Measurements from ENCODE around the gene LFNG.

LFNG gene

DNA sequence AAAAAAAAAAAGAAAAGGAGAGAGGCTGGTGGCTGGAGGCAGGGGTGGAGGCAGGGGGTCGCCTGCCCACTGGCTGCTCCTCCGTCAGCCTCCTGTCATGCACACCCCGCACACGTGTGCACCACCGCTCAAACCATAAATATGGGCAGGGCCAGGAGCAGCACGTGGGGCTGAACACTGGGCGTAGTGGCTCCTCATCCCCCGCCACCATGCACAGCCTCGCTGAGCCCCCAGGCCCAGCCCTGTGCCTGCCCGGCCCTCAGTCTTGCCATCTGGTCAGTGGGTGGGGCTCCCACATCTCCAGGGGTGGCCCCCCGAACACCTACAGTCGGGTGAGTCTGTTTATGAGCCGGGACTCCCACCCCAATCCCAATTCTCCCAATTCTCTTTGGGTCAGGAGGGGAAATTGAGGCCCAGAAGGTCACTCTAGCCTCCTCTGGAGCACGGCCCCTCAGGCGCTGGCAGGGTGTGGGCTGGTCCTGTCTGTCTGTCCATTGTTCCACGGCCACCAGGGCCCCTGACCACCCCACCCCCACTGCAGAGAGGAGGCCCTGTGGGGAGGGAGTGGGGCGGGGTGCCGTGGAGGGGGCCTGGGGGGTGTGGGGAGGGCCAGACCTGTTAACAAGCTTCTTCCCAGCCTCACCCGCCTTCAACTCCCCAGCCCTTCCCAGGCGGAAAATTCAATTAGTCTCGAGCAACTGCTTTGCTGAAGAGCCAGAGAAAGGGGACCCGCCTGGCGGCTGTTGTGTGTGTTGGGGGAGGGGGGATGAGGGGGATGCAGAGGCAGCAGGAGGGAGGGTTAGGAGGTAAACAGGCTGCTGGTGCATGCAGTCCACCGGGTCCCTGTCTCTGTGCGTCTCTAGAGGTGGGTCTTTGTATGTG is 23.9 kb upstream of the LFNG start:
- TF ChIP-seq POLR2AphosphoS5 (IDR thresholded peaks at IDR 0.05; ENCODE audit: low read depth, low read length) (no peak), SIN3A (IDR thresholded peaks at IDR 0.05; ENCODE audit: borderline replicate concordance, insufficient read depth, low read length) (no peak), TAF1 (IDR thresholded peaks at IDR 0.05; ENCODE audit: borderline replicate concordance, insufficient read depth, low read length) (no peak)
- TF ChIP-seq, protein P1, sequence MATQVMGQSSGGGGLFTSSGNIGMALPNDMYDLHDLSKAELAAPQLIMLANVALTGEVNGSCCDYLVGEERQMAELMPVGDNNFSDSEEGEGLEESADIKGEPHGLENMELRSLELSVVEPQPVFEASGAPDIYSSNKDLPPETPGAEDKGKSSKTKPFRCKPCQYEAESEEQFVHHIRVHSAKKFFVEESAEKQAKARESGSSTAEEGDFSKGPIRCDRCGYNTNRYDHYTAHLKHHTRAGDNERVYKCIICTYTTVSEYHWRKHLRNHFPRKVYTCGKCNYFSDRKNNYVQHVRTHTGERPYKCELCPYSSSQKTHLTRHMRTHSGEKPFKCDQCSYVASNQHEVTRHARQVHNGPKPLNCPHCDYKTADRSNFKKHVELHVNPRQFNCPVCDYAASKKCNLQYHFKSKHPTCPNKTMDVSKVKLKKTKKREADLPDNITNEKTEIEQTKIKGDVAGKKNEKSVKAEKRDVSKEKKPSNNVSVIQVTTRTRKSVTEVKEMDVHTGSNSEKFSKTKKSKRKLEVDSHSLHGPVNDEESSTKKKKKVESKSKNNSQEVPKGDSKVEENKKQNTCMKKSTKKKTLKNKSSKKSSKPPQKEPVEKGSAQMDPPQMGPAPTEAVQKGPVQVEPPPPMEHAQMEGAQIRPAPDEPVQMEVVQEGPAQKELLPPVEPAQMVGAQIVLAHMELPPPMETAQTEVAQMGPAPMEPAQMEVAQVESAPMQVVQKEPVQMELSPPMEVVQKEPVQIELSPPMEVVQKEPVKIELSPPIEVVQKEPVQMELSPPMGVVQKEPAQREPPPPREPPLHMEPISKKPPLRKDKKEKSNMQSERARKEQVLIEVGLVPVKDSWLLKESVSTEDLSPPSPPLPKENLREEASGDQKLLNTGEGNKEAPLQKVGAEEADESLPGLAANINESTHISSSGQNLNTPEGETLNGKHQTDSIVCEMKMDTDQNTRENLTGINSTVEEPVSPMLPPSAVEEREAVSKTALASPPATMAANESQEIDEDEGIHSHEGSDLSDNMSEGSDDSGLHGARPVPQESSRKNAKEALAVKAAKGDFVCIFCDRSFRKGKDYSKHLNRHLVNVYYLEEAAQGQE (IDR thresholded peaks at IDR 0.05; ENCODE audit: insufficient read depth in 1 of 2, low read depth in 2 of 2, low read length in 2 of 2), result no peak

DNA sequence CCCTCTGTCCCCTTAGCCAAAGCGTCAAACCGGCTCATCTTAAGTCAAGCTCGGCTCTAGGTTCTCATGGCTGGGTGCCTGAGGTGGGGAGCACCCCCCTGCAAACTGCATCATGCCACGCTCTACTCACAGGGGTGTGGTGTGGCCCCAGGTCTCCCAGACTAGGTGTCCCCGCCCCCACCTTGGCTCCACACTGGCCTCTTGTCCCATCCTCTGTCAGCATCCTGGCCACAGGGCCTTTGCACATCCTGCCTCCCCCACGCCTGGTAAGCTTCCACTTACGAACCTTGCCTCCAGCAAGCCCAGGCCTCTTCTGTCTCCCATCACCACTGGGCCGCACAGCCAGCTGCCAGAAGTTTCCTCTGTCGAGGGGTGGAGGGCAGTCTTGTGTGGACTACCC is 23.2 kb upstream of the LFNG start:
- TF ChIP-seq TAF1 (IDR thresholded peaks at IDR 0.05; ENCODE audit: borderline replicate concordance, insufficient read depth, low read length), result no peak
- TF ChIP-seq SIN3A (IDR thresholded peaks at IDR 0.05; ENCODE audit: borderline replicate concordance, insufficient read depth, low read length), result no peak
- TF ChIP-seq POLR2AphosphoS5 (IDR thresholded peaks at IDR 0.05; ENCODE audit: low read depth, low read length), result no peak
- no peak for TF ChIP-seq FOXP2 (optimal IDR thresholded peaks at IDR 0.05; ENCODE audit: borderline replicate concordance, extremely low read depth, extremely low read length, insufficient read depth)
- TF ChIP-seq, protein P1 (IDR thresholded peaks at IDR 0.05; ENCODE audit: insufficient read depth in 1 of 2, low read depth in 2 of 2, low read length in 2 of 2), result no peak

DNA sequence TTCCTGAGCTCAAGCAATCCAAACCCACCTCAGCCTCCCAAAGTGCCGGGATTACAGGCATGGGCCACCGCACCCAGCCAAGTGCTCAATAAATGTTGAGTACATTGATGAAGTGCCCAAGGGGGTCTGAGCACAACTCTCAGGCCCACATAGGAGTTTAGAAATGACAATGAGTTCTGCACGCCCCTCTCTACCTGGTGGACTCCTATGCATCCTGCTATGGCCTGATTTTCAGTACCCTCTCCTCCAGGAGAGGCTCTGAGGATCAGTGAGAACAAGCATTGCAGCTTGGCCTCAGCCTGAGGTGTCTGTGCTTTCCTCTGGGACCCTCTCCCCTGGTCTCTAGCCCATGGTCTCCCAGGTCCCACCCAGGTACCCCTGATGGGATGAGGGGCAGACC is 22.5 kb upstream of the LFNG start:
- TF ChIP-seq POLR2AphosphoS5 (IDR thresholded peaks at IDR 0.05; ENCODE audit: low read depth, low read length), result no peak
- TF ChIP-seq SIN3A (IDR thresholded peaks at IDR 0.05; ENCODE audit: borderline replicate concordance, insufficient read depth, low read length), result no peak
- TF ChIP-seq FOXP2 (optimal IDR thresholded peaks at IDR 0.05; ENCODE audit: borderline replicate concordance, extremely low read depth, extremely low read length, insufficient read depth), result no peak
- TF ChIP-seq, protein P1 (IDR thresholded peaks at IDR 0.05; ENCODE audit: insufficient read depth in 1 of 2, low read depth in 2 of 2, low read length in 2 of 2), result no peak
- TF ChIP-seq TAF1 (IDR thresholded peaks at IDR 0.05; ENCODE audit: borderline replicate concordance, insufficient read depth, low read length), result no peak

DNA sequence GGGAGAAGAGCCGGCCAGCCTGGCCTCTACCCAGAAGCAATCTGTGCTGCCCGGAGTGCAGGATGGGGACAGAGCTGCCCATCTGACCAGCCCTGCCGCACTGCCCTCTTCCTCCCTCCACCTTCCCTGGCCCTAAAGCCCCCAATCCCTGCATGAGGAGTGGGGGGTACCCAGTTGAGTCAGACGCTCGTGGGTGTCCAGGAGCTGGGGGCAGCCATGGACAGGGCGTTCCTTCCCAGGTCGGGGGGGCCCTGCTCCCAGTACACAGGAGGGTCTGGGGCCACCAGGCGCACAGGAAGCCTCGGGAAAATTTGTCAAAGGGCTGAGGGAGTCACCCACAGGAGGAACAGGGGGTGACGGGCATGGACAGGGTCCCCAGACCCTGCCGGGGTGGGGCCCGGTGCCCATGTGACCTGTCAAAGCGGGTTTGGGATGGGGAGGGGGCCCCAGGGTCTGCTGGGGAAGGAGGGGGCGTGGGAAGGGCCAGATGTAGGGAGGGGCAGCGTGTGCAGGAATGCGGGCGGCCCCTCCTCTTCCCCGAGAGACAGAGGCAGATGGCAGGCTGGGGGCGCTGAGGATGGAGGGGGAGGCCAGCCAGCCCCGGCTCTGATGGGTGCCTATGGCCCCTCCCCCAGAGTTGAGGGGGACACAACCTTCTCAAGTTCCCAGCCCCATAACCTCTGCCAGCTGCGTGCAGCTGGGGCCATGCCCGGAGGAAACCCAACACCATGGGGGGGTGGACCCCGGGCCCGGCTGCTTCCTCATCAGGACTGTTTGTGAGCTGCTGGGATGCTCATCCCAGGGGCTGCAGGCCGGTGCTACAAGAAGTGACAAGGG is 21.9 kb upstream of the LFNG start:
- no peak for TF ChIP-seq FOXP2 (optimal IDR thresholded peaks at IDR 0.05; ENCODE audit: borderline replicate concordance, extremely low read depth, extremely low read length, insufficient read depth)
- TF ChIP-seq POLR2AphosphoS5 (IDR thresholded peaks at IDR 0.05; ENCODE audit: low read depth, low read length), result no peak
- TF ChIP-seq SIN3A (IDR thresholded peaks at IDR 0.05; ENCODE audit: borderline replicate concordance, insufficient read depth, low read length), result no peak
- no peak for TF ChIP-seq TAF1 (IDR thresholded peaks at IDR 0.05; ENCODE audit: borderline replicate concordance, insufficient read depth, low read length)
- TF ChIP-seq, protein P1 (IDR thresholded peaks at IDR 0.05; ENCODE audit: insufficient read depth in 1 of 2, low read depth in 2 of 2, low read length in 2 of 2), result no peak
